HG02840 (cell line): ENCODE results near the gene MUC3A.
"Not testable (repeated sequence)": the region's sequence is repeated elsewhere in the genome, so short reads cannot be mapped to it uniquely, and the experiment has no call there.

Experiments used
- ATAC-seq: cut with Tn5 transposase; IDR thresholded peaks from one replicate; pipeline ENCODE4 v1.9.1; 2021; ENCODE audit warnings: mild to moderate bottlenecking, moderate library complexity, moderate number of reproducible peaks; ENCODE audit not compliant: unreplicated experiment, low FRiP score

The MUC3A gene

GRCh38 chr7:100949227-100949932 lies at the start of gene MUC3A:
Gene MUC3A, plus strand, starts transcription at chr7:100949534. Its CDS starts 91 bp downstream, at chr7:100949625.
- no peak for ATAC-seq

GRCh38 chr7:100900978-100901377 lies 48.4 kb upstream of the MUC3A start:
- no peak for ATAC-seq

GRCh38 chr7:100901921-100902332 lies 47.4 kb upstream of the MUC3A start:
- ATAC-seq, result no peak

- no peak for ATAC-seq
Observed at GRCh38 chr7:100902638-100903037, 46.7 kb upstream of the MUC3A start.

- no peak for ATAC-seq
Observed at GRCh38 chr7:100908512-100908911, 40.8 kb upstream of the MUC3A start.

GRCh38 chr7:100910443-100910842 lies 38.9 kb upstream of the MUC3A start:
- ATAC-seq, result not testable (repeated sequence)

- ATAC-seq, result no peak
Observed at GRCh38 chr7:100911484-100911883, 37.9 kb upstream of the MUC3A start.

- ATAC-seq, result no peak
Observed at GRCh38 chr7:100914208-100914878, 35.0 kb upstream of the MUC3A start.

GRCh38 chr7:100914879-100915447 lies 34.4 kb upstream of the MUC3A start:
- no peak for ATAC-seq

GRCh38 chr7:100919335-100919734 lies 30.0 kb upstream of the MUC3A start:
- ATAC-seq, result not testable (repeated sequence)

- ATAC-seq, result not testable (repeated sequence)
Observed at GRCh38 chr7:100919779-100920437, 29.4 kb upstream of the MUC3A start.

- no peak for ATAC-seq
Observed at GRCh38 chr7:100921039-100921438, 28.3 kb upstream of the MUC3A start.

GRCh38 chr7:100923616-100924015 lies 25.7 kb upstream of the MUC3A start:
- not testable (repeated sequence) for ATAC-seq

- no peak for ATAC-seq
Observed at GRCh38 chr7:100929808-100930174, 19.5 kb upstream of the MUC3A start.

GRCh38 chr7:100933734-100934133 lies 15.6 kb upstream of the MUC3A start:
- ATAC-seq, result no peak

GRCh38 chr7:100935381-100935780 lies 14.0 kb upstream of the MUC3A start:
- not testable (repeated sequence) for ATAC-seq

- not testable (repeated sequence) for ATAC-seq
Observed at GRCh38 chr7:100936167-100936566, 13.2 kb upstream of the MUC3A start.

- no peak for ATAC-seq
Observed at GRCh38 chr7:100942045-100942774, 7.1 kb upstream of the MUC3A start.

- no peak for ATAC-seq
Observed at GRCh38 chr7:100943693-100944092, 5.6 kb upstream of the MUC3A start.

- ATAC-seq, result no peak
Observed at GRCh38 chr7:100944138-100944537, 5.2 kb upstream of the MUC3A start.
